ENCODE results near the gene OR13C9.

GRCh38 chr9:104618104-104618503, at the start of gene OR13C9:
- TF ChIP-seq CTCF (IDR thresholded peaks at IDR 0.05; ENCODE audit: poor library complexity, severe bottlenecking) = no peak
- no peak for TF ChIP-seq EZH2 (IDR thresholded peaks at IDR 0.05; ENCODE audit: borderline replicate concordance, insufficient read depth, low read length, poor library complexity, severe bottlenecking)
- no peak for TF ChIP-seq EP300 (conservative IDR thresholded peaks at IDR 0.05; ENCODE audit: poor library complexity, severe bottlenecking)
- no peak for TF ChIP-seq REST (IDR thresholded peaks at IDR 0.05; ENCODE audit: borderline replicate concordance)
- no peak for TF ChIP-seq POLR2AphosphoS5 (IDR thresholded peaks at IDR 0.05)
- TF ChIP-seq SMC3 (conservative IDR thresholded peaks at IDR 0.05; ENCODE audit: poor library complexity) = no peak
